HepG2 (cell line): ENCODE measurements around the gene DKKL1. TPM values are rescaled to one million over a fixed set of nuclear protein-coding genes. Genes with fewer than 3 reads are reported as not detected.

ENCODE experiments used
- ATAC-seq: fragments of 200-7000 bp; cut with Tn5 transposase; 3 replicates; pipeline ENCODE4 v1.9.1; 2020; ENCODE audit warnings: mild to moderate bottlenecking, moderate library complexity
- BruUV-seq: library from RNA; stranded (reverse); fragments of 400-500 nt; replicated peaks from 2 replicates; lab custom pipeline; 2021; lab: Mats Ljungman, UMichigan
- CTCF ChIA-PET: fragments of 300-600 bp; formaldehyde crosslinking; extraction: SDS; loops from one replicate; lab custom pipeline; 2021; ENCODE audit warnings: low total read pairs, inconsistent platforms, low intra/inter-chr PET ratio; lab: Yijun Ruan, JAX
- POLR2A ChIA-PET: fragments of 350-600 bp; sonication (Branson Sonifier 250); formaldehyde crosslinking; loops from one replicate; lab custom pipeline; 2020; ENCODE audit warnings: antibody characterized with exemption, inconsistent platforms; lab: Yijun Ruan, JAX
- DNase-seq: peaks from one replicate; pipeline ENCODE4 v3.0.0-alpha.2; 2015; ENCODE audit warnings: low spot score
- FAIRE-seq: peaks from 3 replicates; lab custom pipeline; 2011; peaks lifted over from hg19 to GRCh38; lab: Jason Lieb, UNC
- H2AFZ ChIP-seq: one replicate; pipeline ENCODE4 v1.6.1; 2011; ENCODE audit warnings: low read length, inconsistent platforms
- H3K27ac ChIP-seq: fragments of 300-600 bp; 3 replicates; pipeline ENCODE4 v1.8.0; 2011; ENCODE audit warnings: mixed run types, mild to moderate bottlenecking, mixed read lengths, low read length, inconsistent platforms; ENCODE audit not compliant: insufficient read depth; ENCODE audit errors: extremely low read length
- H3K27me3 ChIP-seq, 2 experiments: fragments of 200-600 bp in 1 of 2; 2 replicates in 1 of 2; 3 replicates in 1 of 2; pipeline versions ENCODE4 v1.6.0 to v1.8.0; 2011; ENCODE audit warnings: low read length in 2 of 2, mild to moderate bottlenecking in 2 of 2, moderate library complexity in 2 of 2, inconsistent platforms in 1 of 2; ENCODE audit not compliant: insufficient read depth in 2 of 2, control insufficient read depth in 1 of 2
- H3K36me3 ChIP-seq, 2 experiments: fragments of 200-600 bp in 1 of 2; replicated peaks in 1 of 2; 2 replicates in 1 of 2; 3 replicates in 1 of 2; pipeline versions ENCODE4 v1.5.1 to v1.8.0; 2011; ENCODE audit warnings: low read length in 2 of 2, inconsistent platforms in 1 of 2; ENCODE audit not compliant: insufficient read depth in 2 of 2, control insufficient read depth in 1 of 2
- H3K4me1 ChIP-seq: 2 replicates; pipeline ENCODE4 v1.5.1; 2012; ENCODE audit warnings: low read length, inconsistent platforms; ENCODE audit not compliant: insufficient read depth
- H3K4me2 ChIP-seq: 2 replicates; pipeline ENCODE4 v1.6.0; 2011; ENCODE audit warnings: low read depth, low read length, inconsistent platforms
- H3K4me3 ChIP-seq, 3 experiments: fragments of 200-600 bp in 1 of 3; sonication (generic), shearing (Covaris generic) in 1 of 3; replicated peaks in 1 of 3; 2 replicates each; pipeline ENCODE4 v1.5.1; 2011 to 2016; ENCODE audit warnings: low read length in 3 of 3, inconsistent platforms in 2 of 3, low read depth in 2 of 3, mild to moderate bottlenecking in 2 of 3, control low read depth in 1 of 3, mixed read lengths in 1 of 3; ENCODE audit not compliant: insufficient read depth in 1 of 3
- H3K79me2 ChIP-seq: one replicate; pipeline ENCODE4 v1.6.1; 2011; ENCODE audit warnings: low read length, inconsistent platforms; ENCODE audit not compliant: insufficient read depth
- H3K9ac ChIP-seq: 2 replicates; pipeline ENCODE4 v1.6.0; 2011; ENCODE audit warnings: mild to moderate bottlenecking, low read depth, low read length, inconsistent platforms; ENCODE audit not compliant: insufficient read depth
- H3K9me3 ChIP-seq: 2 replicates; pipeline ENCODE4 v1.5.1; 2012; ENCODE audit warnings: mild to moderate bottlenecking, low read length
- H4K20me1 ChIP-seq: 2 replicates; pipeline ENCODE4 v1.6.0; 2011; ENCODE audit warnings: inconsistent platforms, mild to moderate bottlenecking, low read length, moderate library complexity; ENCODE audit not compliant: insufficient read depth
- ARNT2 ChIP-seq: sonication (generic); formaldehyde crosslinking; IDR thresholded peaks from 2 replicates; pipeline ENCODE4 v1.8.0; 2022; ENCODE audit warnings: mild to moderate bottlenecking, low read depth, missing genetic modification reagents, moderate library complexity
- FOSL1 ChIP-seq: sonication (generic); formaldehyde crosslinking; IDR thresholded peaks from 2 replicates; pipeline ENCODE4 v1.9.0; 2021; ENCODE audit warnings: missing genetic modification reagents, borderline replicate concordance
- JUN ChIP-seq: sonication (generic); formaldehyde crosslinking; IDR thresholded peaks from 2 replicates; pipeline ENCODE4 v1.4.0; 2020; ENCODE audit warnings: mild to moderate bottlenecking, missing genetic modification reagents
- KDM4B ChIP-seq: sonication (generic); formaldehyde crosslinking; IDR thresholded peaks from 2 replicates; pipeline ENCODE4 v1.4.0; 2020; ENCODE audit warnings: missing genetic modification reagents
- KLF15 ChIP-seq: sonication (generic); formaldehyde crosslinking; IDR thresholded peaks from 2 replicates; pipeline ENCODE4 v1.8.1; 2023; ENCODE audit warnings: borderline replicate concordance, mild to moderate bottlenecking, inconsistent platforms, missing genetic modification reagents, mixed read lengths
- KLF9 ChIP-seq: IDR thresholded peaks from 2 replicates; pipeline ENCODE4 v1.6.1; 2016; ENCODE audit warnings: low read depth
- MAFF ChIP-seq: IDR thresholded peaks from 2 replicates; pipeline ENCODE4 v1.6.1; 2011; ENCODE audit warnings: low read depth, low read length, improper control_type of control experiment
- NONO ChIP-seq, 2 experiments: fragments of 450-650 bp in 1 of 2; sonication (generic) in 1 of 2; formaldehyde crosslinking in 1 of 2; IDR thresholded peaks in 1 of 2; conservative IDR thresholded peaks in 1 of 2; 2 replicates each; pipeline versions ENCODE4 v1.6.1 to v1.8.0; 2017 to 2022; ENCODE audit warnings: mild to moderate bottlenecking in 1 of 2, missing genetic modification reagents in 1 of 2, moderate library complexity in 1 of 2
- SIX4 ChIP-seq: sonication (generic); formaldehyde crosslinking; IDR thresholded peaks from 2 replicates; pipeline ENCODE4 v1.4.0; 2020; ENCODE audit warnings: missing genetic modification reagents
- ZBTB42 ChIP-seq: sonication (generic); formaldehyde crosslinking; IDR thresholded peaks from 2 replicates; pipeline ENCODE4 v1.5.0; 2020; ENCODE audit warnings: mild to moderate bottlenecking, missing genetic modification reagents
- ZNF24 ChIP-seq: fragments of 450-650 bp; IDR thresholded peaks from 2 replicates; pipeline ENCODE4 v1.6.1; 2017; ENCODE audit warnings: antibody characterized with exemption, mild to moderate bottlenecking
- ZNF446 ChIP-seq: sonication (generic); formaldehyde crosslinking; IDR thresholded peaks from 2 replicates; pipeline ENCODE4 v1.5.0; 2020; ENCODE audit warnings: mild to moderate bottlenecking, missing genetic modification reagents
- ZNF570 ChIP-seq: sonication (generic); formaldehyde crosslinking; IDR thresholded peaks from 2 replicates; pipeline ENCODE4 v1.4.0; 2020; ENCODE audit warnings: mild to moderate bottlenecking, missing genetic modification reagents, borderline replicate concordance
- ZNF646 ChIP-seq: sonication (generic); formaldehyde crosslinking; IDR thresholded peaks from 2 replicates; pipeline ENCODE4 v1.9.0; 2021; ENCODE audit warnings: mild to moderate bottlenecking, missing genetic modification reagents
- ZSCAN31 ChIP-seq: sonication (generic); formaldehyde crosslinking; IDR thresholded peaks from 2 replicates; pipeline ENCODE4 v1.5.0; 2020; ENCODE audit warnings: low read depth, mild to moderate bottlenecking, missing genetic modification reagents
- WGBS: methylation state at CpG from one replicate; pipeline ENCODE4 v1.1.6; 2017; ENCODE audit warnings: low lambda C conversion rate; 5-methylcytosine and 5-hydroxymethylcytosine counted together
- in situ Hi-C: cut with HindIII; loops from 2 replicates; pipeline ENCODE4 v1.10.0; 2017; ENCODE audit warnings: low pct_unique_long_range_greater_than_20kb; ENCODE audit not compliant: extremely low pct_ligation_motif_present
- intact Hi-C: fragments of 100-400 bp; cut with micrococcal nuclease; formaldehyde crosslinking; loops from one replicate; pipeline ENCODE4 v1.10.0; 2022; ENCODE audit not compliant: unreplicated experiment
- polyA plus RNA-seq, 8 experiments: library from polyadenylated mRNA; depleted of rRNA in 3 of 8; stranded (reverse) in 7 of 8; unstranded in 1 of 8; fragments of >200 nt; fragmentation: Illumina TruSeq in 4 of 8; extraction: Trizol in 4 of 8; gene quantifications; 2 replicates each; pipeline versions ENCODE4 v1.2.1 to v1.2.3, GENCODE V29; 2011 to 2016; ENCODE audit warnings: low read depth in 4 of 8, missing spikeins in 1 of 8, mixed read lengths in 1 of 8; ENCODE audit not compliant: insufficient read depth in 1 of 8
- total RNA-seq, 5 experiments: library from RNA; depleted of rRNA; stranded (reverse); fragments of >200 nt; fragmentation: Illumina TruSeq; extraction: Trizol; gene quantifications; 2 replicates each; pipeline ENCODE4 v1.2.3, GENCODE V29; 2016; ENCODE audit warnings: low read depth in 1 of 5

Gene DKKL1
- total and polyA plus RNA-seq, 2 of the 13 experiments (the other 11 are each of a cell fraction or from before 2014, with no cell fraction given): 0.30 to 0.31 TPM

- intact Hi-C loops: no loop called here
- WGBS: 15% methylated on average over 3 of the region's 3 CpGs
- TF ChIP-seq NONO (IDR thresholded peaks at IDR 0.05) (no peak), NONO (CRISPR knock-in tag; conservative IDR thresholded peaks at IDR 0.05) (no peak), MAFF (no peak), ZNF446 (no peak), FOSL1 (CRISPR knock-in tag) (no peak), ARNT2 (CRISPR knock-in tag) (no peak), ZBTB42 (no peak), ZNF570 (CRISPR knock-in tag) (no peak), JUN (CRISPR knock-in tag) (no peak), KLF15 (CRISPR knock-in tag) (no peak), KLF9 (CRISPR knock-in tag) (no peak), ZNF646 (CRISPR knock-in tag) (no peak), SIX4 (CRISPR knock-in tag) (no peak), KDM4B (CRISPR knock-in tag) (no peak), ZSCAN31 (CRISPR knock-in tag) (no peak), ZNF24 (no peak)
Observed at GRCh38 chr19:49414256-49414655, 50.6 kb downstream of the DKKL1 start.

More at GRCh38 chr19:49414256-49414655, 50.6 kb downstream of the DKKL1 start:
- Histone ChIP-seq H3K36me3 (no peaks in the 10 kb centered on the region), H4K20me1 (no peaks in the 10 kb centered on the region), H3K27ac (no peak overlapping the region), H3K79me2 (no peaks in the 10 kb centered on the region), H3K27me3 (peaks cover 13 to 76% of the 10 kb centered on the region in 2 experiments; a peak in 4 of 5 replicates), H3K9me3 (no peaks in the 10 kb centered on the region), H2AFZ (no peak overlapping the region), H3K4me2 (no peak overlapping the region), H3K9ac (no peak overlapping the region), H3K4me3 (no peak overlapping the region), H3K4me1 (no peaks in the 10 kb centered on the region)
- BruUV-seq: no TSS peak
- no peak for DNase-seq
- no peak for FAIRE-seq
- CTCF ChIA-PET: no interaction called here
- POLR2A ChIA-PET: no interaction called here
- ATAC-seq: no peak
- in situ Hi-C loops: no loop called here
